ENCODE results near the gene SYNPR.

DNA sequence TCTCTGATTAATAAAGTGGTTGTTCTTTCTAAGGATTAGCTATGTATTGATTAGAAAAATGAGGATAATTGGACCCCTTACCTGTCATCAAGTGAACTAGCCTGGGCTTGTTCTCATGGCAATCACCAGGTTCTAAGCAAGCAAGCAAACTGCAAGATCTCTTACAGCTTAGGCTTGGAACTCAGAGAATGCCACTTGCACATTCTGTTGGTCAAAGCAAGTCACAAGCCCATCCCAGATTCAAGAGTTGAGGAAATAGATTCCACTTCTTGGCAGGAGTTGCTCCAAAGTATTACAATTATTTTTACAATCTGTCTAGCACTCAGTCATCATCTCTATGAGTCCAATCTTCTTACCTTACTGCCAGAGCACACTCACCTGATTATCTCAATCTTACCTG lies 180.3 kb downstream of the SYNPR start:
- TF ChIP-seq, protein P1, sequence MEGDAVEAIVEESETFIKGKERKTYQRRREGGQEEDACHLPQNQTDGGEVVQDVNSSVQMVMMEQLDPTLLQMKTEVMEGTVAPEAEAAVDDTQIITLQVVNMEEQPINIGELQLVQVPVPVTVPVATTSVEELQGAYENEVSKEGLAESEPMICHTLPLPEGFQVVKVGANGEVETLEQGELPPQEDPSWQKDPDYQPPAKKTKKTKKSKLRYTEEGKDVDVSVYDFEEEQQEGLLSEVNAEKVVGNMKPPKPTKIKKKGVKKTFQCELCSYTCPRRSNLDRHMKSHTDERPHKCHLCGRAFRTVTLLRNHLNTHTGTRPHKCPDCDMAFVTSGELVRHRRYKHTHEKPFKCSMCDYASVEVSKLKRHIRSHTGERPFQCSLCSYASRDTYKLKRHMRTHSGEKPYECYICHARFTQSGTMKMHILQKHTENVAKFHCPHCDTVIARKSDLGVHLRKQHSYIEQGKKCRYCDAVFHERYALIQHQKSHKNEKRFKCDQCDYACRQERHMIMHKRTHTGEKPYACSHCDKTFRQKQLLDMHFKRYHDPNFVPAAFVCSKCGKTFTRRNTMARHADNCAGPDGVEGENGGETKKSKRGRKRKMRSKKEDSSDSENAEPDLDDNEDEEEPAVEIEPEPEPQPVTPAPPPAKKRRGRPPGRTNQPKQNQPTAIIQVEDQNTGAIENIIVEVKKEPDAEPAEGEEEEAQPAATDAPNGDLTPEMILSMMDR (IDR thresholded peaks at IDR 0.05), result no peak
- TF ChIP-seq POLR2A (IDR thresholded peaks at IDR 0.05), result no peak
